H1 (cell line): ENCODE data around the gene TAOK1.

Experiments
- CHD1 ChIP-seq: IDR thresholded peaks from 2 replicates; pipeline ENCODE4 v1.6.1; 2012; ENCODE audit warnings: low read depth, low read length, improper control_type of control experiment
- CTCF ChIP-seq, 3 experiments: IDR thresholded peaks; 1 replicate in 2 of 3; 2 replicates in 1 of 3; pipeline versions ENCODE4 v1.5.1 to v1.6.1; 2011; ENCODE audit warnings: low read length in 3 of 3, mild to moderate bottlenecking in 3 of 3, inconsistent platforms in 2 of 3, low read depth in 1 of 3, moderate library complexity in 1 of 3; ENCODE audit not compliant: insufficient read depth in 1 of 3; ENCODE audit errors: control extremely low read depth in 1 of 3
- POLR2AphosphoS5 ChIP-seq: IDR thresholded peaks from 2 replicates; pipeline ENCODE4 v1.6.1; 2011; ENCODE audit warnings: low read depth, low read length
- RAD21 ChIP-seq, 2 experiments: IDR thresholded peaks in 1 of 2; conservative IDR thresholded peaks in 1 of 2; 2 replicates each; pipeline ENCODE4 v1.6.1; 2011; ENCODE audit warnings: low read depth in 2 of 2, low read length in 2 of 2, improper control_type of control experiment in 1 of 2, inconsistent platforms in 1 of 2, mild to moderate bottlenecking in 1 of 2, moderate library complexity in 1 of 2
- SIN3A ChIP-seq, 2 experiments: IDR thresholded peaks in 1 of 2; conservative IDR thresholded peaks in 1 of 2; 2 replicates each; pipeline ENCODE4 v1.6.1; 2011 to 2012; ENCODE audit warnings: low read length in 2 of 2, improper control_type of control experiment in 1 of 2, low read depth in 1 of 2, mild to moderate bottlenecking in 1 of 2
- SP1 ChIP-seq: IDR thresholded peaks from 2 replicates; pipeline ENCODE4 v1.6.1; 2011; ENCODE audit warnings: low read depth, low read length
- YY1 ChIP-seq: IDR thresholded peaks from 2 replicates; pipeline ENCODE4 v1.6.1; 2011; ENCODE audit warnings: low read depth, mild to moderate bottlenecking, low read length

DNA sequence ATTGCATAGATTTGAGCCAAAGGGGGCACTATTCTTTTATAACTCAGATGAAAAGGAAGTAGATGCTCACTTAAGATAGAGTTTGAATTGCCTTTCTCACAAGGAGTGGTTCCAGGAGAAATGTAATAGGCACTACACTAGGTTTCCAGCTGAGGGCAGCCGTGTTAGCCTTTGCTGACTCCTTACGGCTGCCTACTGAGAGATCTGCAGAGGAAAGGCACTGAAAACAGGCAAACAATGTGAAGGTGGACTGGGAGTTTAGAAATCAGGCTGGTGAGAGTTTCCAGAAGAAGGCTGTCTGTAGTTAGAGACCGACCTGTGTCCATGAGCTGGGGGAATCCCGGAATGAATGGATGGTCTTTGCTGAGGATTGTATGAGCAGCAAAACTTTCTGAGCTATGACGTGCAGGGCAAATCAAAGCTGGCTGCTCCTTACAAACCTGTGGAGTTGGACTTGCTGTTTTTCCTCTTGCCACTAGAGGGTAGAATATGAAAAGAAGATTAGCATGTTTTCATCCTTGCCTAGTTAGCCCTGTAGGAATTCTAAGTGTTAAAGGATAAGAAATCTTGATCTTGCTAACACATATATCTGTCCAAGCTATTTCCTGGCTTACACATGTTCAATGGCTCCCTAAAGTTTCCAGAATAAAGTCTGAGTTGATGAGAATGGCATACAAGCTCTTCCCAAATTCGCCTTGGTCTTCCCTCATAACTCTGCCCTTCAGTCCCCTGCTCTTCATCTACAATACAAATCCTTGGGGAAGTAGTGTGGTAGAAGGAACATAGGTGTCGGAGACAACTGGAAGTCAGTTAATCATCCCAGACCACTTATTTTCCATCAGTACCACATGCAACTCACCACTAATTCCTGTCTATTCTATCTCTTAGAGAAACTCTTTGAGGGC, 20.1 kb upstream of the TAOK1 start:
- TF ChIP-seq YY1 (no peak), CHD1 (no peak), CTCF (IDR thresholded peaks at IDR 0.05; ENCODE audit: control extremely low read depth in 1 of 3, insufficient read depth in 1 of 3, low read depth in 1 of 3, low read length in 3 of 3) (peak; percentile 34 to 75 (median 59)), SP1 (no peak), RAD21 (IDR thresholded peaks at IDR 0.05 in 1 of 2, conservative IDR thresholded peaks at IDR 0.05 in 1 of 2; ENCODE audit: low read depth in 2 of 2, low read length in 2 of 2) (peak; percentile 70 to 79), SIN3A (conservative IDR thresholded peaks at IDR 0.05 in 1 of 2, IDR thresholded peaks at IDR 0.05 in 1 of 2; ENCODE audit: low read depth in 1 of 2, low read length in 2 of 2) (no peak), POLR2AphosphoS5 (no peak)
